AG09319 (cell line): ENCODE data around the gene SLC25A45.

Source experiments
- DNase-seq: peaks from one replicate; pipeline ENCODE4 v3.0.0-alpha.2; 2010; ENCODE audit warnings: low read depth; ENCODE audit errors: extremely low read depth
- TF ChIP-seq, protein P1 (sequence below): IDR thresholded peaks from 2 replicates; pipeline ENCODE4 v1.5.1; 2011; ENCODE audit warnings: low read depth, mild to moderate bottlenecking, inconsistent platforms, low read length, moderate library complexity

The SLC25A45 gene

DNA sequence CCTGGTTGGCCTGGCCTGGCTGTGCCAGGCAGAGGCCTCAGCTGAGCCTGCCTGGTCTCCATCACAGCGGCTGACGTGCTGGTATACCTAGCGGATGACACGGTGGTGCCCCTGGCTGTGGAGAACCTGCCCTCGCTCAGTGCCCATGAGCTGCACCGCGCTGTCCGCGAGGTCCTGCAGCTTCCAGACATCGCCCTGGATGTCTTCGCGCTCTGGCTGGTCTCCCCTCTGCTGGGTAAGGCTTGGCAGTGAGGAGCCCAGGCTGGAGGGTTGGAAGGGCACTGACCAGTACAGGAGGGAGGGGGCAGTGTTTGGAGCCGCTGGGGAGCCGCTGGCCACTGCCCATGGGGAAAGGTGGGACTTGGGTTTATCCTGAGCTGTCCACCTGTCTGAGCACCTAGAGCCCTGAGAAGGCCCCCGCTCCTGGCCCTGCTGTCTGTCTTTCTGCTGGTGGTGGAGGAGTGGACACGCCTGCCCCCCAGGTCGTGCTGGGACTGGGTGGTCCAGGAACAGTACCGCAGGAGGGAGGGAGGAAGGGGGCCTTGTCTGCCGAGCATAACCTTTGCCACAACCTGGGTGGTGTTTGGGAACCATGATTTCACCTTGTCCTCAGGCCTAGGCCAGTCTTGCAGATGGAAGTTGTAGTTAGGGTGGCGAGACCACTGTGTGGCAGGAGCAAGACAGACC is 7.0 kb upstream of the SLC25A45 start:
- DNase-seq = no peak
- TF ChIP-seq, protein P1, sequence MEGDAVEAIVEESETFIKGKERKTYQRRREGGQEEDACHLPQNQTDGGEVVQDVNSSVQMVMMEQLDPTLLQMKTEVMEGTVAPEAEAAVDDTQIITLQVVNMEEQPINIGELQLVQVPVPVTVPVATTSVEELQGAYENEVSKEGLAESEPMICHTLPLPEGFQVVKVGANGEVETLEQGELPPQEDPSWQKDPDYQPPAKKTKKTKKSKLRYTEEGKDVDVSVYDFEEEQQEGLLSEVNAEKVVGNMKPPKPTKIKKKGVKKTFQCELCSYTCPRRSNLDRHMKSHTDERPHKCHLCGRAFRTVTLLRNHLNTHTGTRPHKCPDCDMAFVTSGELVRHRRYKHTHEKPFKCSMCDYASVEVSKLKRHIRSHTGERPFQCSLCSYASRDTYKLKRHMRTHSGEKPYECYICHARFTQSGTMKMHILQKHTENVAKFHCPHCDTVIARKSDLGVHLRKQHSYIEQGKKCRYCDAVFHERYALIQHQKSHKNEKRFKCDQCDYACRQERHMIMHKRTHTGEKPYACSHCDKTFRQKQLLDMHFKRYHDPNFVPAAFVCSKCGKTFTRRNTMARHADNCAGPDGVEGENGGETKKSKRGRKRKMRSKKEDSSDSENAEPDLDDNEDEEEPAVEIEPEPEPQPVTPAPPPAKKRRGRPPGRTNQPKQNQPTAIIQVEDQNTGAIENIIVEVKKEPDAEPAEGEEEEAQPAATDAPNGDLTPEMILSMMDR = no peak

DNA sequence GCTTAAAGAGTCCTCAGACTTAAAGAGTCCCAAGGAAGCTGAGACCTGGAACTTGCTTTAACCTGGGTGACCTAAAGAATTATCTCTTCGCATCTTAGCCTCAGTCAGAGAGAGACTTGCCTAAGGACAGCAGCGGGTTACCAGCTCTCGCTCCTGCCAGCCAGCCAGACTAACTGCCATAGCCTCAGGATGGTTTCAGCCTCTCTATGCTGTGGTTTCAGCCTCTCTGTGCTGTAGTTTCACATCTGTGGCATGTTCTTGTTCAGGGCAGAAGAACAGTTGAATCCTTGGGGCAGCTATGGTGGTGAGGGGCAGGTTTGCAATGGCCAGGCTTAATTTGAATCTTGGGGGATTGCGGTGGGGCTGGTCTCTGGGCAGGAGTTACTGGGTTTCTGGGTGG is 6.3 kb upstream of the SLC25A45 start:
- TF ChIP-seq, protein P1 = no peak
- no peak for DNase-seq

DNA sequence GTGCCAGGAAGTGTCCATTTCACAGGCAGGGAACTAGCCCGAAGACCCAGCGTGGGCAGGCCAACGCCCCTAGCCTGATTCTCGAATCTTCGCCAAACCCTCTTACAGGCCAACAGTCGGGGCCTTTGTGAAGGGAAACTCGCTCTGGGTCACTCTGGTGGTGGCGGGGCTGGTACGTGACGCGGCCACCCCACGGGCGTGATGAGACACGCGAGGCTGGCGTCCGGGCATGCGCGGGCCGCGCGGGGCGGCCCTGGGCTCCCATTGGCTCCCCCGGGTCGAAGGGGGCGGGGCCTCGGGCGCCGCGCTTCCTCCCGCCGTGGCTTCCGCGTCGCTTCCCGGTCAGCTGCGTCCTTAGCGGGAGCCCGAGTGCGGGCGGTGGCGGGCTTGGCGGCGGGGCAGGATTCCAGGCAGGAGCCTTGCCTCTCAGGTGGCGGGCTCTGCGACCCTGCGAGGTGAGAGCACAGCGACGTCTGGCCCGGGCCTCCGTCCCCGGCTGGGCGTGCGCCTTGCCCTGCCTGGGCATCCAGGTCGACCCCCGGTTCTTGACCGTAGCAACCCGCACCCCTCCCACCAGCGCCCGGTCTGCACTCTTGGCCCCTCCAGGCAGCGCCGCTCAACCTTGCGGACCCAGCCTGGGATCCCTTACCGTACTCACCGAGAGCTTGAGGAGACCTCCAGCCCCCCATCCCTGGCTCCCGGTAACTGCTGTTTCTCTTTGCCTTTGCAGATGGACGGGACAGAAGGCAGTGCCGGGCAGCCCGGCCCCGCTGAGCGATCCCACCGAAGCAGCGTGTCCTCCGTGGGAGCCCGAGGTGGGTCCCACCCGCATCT is 4.1 kb upstream of the SLC25A45 start, which contains the start of gene FRMD8:
TSS of gene FRMD8 (plus strand) at position 331 of the 834 bp plus-strand sequence. CDS start at position 731, 400 bp downstream.
- peak; percentile 56 for DNase-seq
- TF ChIP-seq, protein P1 = no peak

DNA sequence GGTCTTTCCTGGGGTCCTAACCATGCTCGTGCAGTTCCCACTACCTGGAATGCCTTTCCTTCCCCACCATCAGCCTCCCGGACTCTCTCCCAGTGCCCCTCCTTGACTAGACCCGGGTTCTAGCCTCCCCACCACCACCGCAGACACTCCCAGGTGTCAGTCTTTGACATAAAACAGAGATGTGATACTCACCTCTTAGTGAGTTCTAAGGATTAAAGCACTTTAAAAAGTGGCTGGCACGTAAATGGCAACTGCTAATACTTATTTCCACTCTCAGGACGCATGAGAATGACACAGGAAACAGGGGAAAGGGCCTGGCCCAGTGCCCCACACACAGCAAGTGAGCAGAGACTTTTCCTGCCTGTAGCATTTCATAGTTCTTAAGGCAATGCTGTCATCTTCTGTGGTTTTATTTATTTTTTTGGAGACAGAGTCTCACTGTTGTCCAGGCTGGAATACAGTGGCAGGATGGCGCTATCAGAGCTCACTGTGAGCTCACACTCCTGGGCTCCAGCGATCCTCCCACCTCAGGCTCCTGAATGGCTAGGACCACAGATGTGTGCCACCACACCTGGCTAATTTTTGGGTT is 1.9 kb upstream of the SLC25A45 start:
- DNase-seq = no peak
- TF ChIP-seq, protein P1 = no peak

DNA sequence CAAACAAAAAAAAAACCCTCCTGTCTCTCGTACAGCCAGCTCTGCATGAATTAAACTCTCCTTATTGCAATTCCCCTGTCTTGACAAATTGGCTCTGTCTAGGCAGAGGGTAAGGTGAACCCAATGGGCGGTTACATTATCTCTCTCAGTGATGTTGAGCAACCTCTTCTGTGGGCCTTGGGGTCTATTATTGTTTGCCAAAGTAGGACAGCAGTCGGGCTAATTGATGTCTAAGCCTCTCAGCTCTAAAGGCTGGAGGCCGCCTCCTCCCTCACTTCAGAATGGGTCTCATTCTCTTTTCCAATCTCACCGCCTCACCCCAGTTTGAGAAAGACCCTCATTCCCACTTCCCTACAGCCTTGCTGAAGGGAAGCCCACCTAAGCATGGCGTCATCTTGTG is 1.3 kb upstream of the SLC25A45 start:
- TF ChIP-seq, protein P1 = no peak
- DNase-seq = no peak

DNA sequence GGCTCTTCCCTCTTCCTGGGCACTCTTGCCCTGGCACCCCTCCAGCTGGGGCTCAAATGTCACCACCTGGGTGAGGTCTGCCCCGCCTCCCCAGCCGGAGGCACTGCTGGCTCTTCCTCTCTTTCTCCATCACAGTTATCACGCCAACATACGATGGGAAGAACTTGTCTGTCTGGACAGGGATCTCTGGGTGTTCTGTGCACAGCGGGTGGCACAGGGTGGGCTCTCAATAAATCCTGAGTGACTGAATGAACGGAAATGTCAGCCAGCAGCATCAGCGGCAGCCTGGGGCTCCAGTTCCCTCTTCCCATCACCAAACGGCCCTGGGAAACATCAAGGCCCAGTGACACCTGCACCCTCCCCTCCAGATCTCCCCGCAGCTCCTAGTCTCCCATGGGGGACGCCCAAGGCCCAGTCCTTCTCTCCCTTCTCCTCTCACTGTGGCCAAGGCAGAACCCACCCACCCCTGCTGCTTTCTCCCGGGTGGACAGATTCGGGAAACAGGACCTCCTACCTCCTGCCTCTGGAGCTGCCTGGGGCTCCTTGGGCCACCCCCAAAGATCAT is 440 bp upstream of the SLC25A45 start:
- TF ChIP-seq, protein P1 = no peak
- no peak for DNase-seq

DNA sequence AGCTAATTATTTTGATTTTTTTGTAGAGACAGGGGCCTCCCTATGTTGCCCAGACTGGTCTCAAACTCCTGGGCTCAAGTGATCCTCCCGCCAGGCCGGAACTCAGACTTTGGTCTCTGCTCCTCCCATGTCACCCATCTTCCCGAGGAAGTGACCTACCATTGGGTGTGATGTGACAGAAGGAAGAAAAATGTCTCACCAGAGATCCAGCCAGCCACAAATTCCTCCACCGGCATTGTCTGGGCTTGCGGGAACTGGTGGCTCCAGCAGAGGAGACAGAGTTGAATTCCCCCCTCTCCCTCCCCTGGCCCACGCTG is 772 bp downstream of the SLC25A45 start:
- DNase-seq = no peak
- TF ChIP-seq, protein P1 = no peak
